Epithelial cell of proximal tubule (primary cell): ENCODE results near the gene TNIK. TPM values are rescaled to one million over a fixed set of nuclear protein-coding genes. Genes with fewer than 3 reads are reported as not detected.

Source experiments
- DNase-seq: peaks from one replicate; pipeline ENCODE4 v3.0.0-alpha.2; 2011; ENCODE audit warnings: low read depth
- H3K4me3 ChIP-seq: 2 replicates; pipeline ENCODE4 v1.5.1; 2011; ENCODE audit warnings: low read depth, mild to moderate bottlenecking, low read length
- total RNA-seq: library from RNA; depleted of rRNA; stranded (reverse); fragments of >200 nt; gene quantifications from 2 replicates; pipeline ENCODE4 v1.2.3, GENCODE V29; 2015
- TF ChIP-seq, protein P1 (sequence below): conservative IDR thresholded peaks from 2 replicates; pipeline ENCODE4 v1.5.1; 2012; ENCODE audit warnings: low read depth, mild to moderate bottlenecking, low read length

The TNIK gene
- total RNA-seq, 1 donor from 2014 or later = 11.8 TPM

DNA sequence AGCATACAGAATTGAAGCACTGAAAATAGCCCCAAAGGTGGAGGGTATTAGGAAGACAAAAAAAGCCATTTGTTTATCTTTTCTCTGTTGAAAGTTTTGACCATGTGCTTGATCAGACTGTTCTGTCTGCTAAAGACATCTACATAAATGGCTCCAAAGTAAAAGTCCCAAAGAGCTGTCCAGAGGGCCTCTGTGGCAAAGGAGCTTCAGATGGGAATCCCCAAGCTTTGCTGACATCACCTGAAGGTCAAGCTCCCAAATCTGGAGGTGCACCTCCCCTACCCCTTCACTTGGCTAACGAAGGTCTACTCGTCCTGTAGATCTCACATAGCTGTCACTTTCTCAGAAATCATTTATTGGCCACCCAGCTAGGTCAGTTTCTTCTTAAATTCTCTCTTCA, 239.1 kb downstream of the TNIK start:
- TF ChIP-seq, protein P1, sequence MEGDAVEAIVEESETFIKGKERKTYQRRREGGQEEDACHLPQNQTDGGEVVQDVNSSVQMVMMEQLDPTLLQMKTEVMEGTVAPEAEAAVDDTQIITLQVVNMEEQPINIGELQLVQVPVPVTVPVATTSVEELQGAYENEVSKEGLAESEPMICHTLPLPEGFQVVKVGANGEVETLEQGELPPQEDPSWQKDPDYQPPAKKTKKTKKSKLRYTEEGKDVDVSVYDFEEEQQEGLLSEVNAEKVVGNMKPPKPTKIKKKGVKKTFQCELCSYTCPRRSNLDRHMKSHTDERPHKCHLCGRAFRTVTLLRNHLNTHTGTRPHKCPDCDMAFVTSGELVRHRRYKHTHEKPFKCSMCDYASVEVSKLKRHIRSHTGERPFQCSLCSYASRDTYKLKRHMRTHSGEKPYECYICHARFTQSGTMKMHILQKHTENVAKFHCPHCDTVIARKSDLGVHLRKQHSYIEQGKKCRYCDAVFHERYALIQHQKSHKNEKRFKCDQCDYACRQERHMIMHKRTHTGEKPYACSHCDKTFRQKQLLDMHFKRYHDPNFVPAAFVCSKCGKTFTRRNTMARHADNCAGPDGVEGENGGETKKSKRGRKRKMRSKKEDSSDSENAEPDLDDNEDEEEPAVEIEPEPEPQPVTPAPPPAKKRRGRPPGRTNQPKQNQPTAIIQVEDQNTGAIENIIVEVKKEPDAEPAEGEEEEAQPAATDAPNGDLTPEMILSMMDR = no peak
- no peak for DNase-seq
- no peak overlapping the region for H3K4me3 ChIP-seq

DNA sequence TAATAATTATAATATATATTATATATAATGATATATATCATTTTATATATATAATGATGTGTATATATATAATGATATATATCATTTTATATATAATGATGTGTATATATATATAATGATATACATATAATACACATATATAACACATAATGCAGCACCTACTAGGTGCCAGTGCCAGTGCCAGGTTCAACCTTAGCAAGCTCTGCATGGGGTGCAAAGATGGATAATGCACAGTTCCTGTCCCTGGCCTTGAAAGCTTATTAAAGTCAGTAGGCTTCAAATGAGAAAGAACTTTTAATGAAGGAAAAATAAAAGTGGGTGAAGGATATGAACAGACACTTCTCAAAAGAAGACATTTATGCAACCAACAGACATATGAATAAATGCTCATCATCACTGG, 240.9 kb downstream of the TNIK start:
- TF ChIP-seq, protein P1 = no peak
- DNase-seq = no peak
- H3K4me3 ChIP-seq = no peak overlapping the region

DNA sequence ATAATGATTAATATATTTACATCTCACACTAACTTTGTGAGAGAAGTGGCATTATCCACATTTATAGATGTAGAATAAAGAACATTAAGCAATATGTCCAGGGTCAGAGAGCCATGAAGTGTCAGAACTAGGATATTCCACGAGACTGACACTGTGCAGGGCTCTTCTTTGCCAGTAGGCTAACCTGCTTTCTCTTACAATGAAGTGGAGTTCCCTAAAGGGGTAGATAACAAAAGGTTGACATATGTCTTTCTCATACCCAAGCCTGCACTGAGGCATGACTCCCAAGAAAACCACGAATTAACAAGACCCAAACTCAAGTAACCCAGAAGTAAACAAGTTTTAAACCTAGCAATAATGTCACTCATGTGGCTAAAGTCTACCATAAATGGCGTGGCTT, 242.1 kb downstream of the TNIK start:
- no peak for DNase-seq
- TF ChIP-seq, protein P1 = no peak
- H3K4me3 ChIP-seq = no peak overlapping the region

DNA sequence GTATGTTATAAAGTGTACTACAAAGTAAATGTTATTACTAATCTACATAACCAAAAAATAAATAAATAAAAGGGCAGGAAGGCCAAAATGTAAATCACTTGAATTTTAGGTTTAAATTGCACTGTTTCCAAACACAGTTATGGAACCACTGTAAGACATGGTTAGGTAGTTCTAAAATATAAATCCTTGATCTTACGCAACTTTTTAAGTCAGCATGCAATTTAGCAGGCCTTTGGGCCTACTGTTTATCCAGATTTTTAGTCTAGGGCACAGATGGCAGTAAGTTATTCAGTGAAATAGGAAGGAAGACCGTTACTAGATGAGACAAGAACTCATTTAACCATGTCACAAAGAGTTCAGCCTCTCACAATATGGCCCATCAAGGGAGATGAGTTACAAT, 246.3 kb downstream of the TNIK start:
- no peak for DNase-seq
- TF ChIP-seq, protein P1 = no peak
- no peak overlapping the region for H3K4me3 ChIP-seq

DNA sequence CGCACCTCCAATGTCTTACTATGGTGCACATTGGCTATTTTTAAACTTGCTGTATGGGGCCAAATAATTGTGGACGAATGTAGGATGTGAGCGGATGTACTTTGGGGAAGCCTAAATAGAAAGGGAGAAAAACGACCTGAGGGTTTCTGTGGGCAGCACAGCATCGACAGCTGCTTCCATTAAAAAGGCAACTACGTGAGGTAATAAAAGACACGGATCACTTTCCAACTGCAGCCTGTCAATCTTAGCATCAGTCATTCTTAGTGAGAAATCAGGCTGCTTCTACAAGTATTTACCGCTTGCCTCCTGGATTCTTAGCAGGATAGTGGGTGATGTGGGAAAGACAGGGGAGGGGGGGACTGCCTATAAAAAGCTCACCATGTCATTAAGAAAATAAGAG, 247.0 kb downstream of the TNIK start:
- DNase-seq = no peak
- TF ChIP-seq, protein P1 = no peak

DNA sequence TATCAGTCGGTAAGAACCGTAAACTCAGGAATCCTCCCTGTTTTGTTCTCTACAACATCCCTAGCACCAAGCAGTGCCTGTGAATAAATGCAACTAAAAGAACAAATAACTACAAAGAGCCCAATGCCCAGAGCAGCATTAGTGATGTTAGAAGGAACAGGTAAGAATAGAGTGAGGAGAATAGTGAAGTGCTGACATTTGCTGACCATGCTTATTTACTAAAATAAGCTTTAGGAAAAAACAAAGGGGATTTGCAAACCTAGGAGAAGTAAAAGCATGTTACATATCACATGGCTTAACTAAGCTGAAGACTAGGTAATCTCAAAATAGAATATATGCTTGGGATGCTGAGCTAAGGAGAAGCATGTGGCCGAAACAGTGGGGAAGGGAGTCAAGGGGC, 247.6 kb downstream of the TNIK start:
- TF ChIP-seq, protein P1 = no peak
- H3K4me3 ChIP-seq = no peak overlapping the region
- DNase-seq = no peak

More for the DNA sequence above, 247.0 kb downstream of the TNIK start:
- H3K4me3 ChIP-seq = no peak overlapping the region

DNA sequence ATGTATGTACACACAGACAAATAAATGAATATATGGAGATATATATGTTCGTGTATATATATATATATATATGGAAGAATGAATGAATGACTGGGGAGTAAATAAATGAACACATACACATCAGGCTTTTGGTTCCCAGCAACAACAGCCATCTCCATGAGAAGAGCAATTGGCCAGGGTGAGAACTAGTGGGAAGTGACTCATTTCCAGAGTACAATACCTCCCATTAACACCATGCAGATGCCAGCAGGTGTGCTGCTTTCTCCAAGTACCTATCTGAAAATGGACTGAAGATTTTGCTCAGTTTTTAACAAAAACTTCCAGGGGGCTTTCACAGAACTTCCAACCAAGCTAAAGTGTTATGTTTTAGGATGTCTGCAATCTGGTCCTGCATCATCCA, 253.9 kb downstream of the TNIK start:
- DNase-seq = no peak
- TF ChIP-seq, protein P1 = no peak
- no peak overlapping the region for H3K4me3 ChIP-seq
